ENCODE results near the gene BSN. TPM values are rescaled to one million over a fixed set of nuclear protein-coding genes. Genes with fewer than 3 reads are reported as not detected.

Gene BSN
- total RNA-seq, 1 experiment from 2014 or later: 0.87 TPM

DNA sequence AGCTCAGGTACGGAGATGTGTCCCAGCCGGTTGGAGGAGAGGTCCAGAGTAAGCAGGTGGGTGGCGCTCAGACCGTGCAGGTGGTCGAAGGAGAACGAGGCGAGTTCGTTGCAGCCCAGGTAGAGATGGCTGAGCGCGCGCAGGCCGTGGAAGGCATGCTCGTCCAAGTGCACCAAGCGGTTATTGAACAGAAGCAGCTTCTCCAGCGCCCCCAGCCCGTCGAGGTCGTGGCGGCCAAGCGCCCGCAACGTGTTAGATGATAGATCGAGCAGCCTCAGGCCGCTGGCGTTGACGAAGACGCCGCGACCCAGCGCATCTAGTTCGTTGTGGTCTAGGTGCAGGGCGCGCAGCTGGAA, 164.6 kb downstream of the BSN start:
- no peak overlapping the region for H3K27ac ChIP-seq (ENCODE audit: low read length)
- in situ Hi-C loops (cut with HindIII; ENCODE audit: low pct_unique_long_range_greater_than_20kb, low sequenced_read_pairs): no loop called here
- DNase-seq (ENCODE audit: low read depth, low spot score) (no peak), ATAC-seq (no peak)
- no peaks in the 10 kb centered on the region for H3K9me3 ChIP-seq (ENCODE audit: control insufficient read depth, insufficient read depth, low read depth, low read length)
- CTCF ChIA-PET: no interaction called here
- TF ChIP-seq, protein P1, sequence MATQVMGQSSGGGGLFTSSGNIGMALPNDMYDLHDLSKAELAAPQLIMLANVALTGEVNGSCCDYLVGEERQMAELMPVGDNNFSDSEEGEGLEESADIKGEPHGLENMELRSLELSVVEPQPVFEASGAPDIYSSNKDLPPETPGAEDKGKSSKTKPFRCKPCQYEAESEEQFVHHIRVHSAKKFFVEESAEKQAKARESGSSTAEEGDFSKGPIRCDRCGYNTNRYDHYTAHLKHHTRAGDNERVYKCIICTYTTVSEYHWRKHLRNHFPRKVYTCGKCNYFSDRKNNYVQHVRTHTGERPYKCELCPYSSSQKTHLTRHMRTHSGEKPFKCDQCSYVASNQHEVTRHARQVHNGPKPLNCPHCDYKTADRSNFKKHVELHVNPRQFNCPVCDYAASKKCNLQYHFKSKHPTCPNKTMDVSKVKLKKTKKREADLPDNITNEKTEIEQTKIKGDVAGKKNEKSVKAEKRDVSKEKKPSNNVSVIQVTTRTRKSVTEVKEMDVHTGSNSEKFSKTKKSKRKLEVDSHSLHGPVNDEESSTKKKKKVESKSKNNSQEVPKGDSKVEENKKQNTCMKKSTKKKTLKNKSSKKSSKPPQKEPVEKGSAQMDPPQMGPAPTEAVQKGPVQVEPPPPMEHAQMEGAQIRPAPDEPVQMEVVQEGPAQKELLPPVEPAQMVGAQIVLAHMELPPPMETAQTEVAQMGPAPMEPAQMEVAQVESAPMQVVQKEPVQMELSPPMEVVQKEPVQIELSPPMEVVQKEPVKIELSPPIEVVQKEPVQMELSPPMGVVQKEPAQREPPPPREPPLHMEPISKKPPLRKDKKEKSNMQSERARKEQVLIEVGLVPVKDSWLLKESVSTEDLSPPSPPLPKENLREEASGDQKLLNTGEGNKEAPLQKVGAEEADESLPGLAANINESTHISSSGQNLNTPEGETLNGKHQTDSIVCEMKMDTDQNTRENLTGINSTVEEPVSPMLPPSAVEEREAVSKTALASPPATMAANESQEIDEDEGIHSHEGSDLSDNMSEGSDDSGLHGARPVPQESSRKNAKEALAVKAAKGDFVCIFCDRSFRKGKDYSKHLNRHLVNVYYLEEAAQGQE (IDR thresholded peaks at IDR 0.05; ENCODE audit: insufficient read depth in 1 of 2, low read depth in 2 of 2, low read length in 1 of 2): no peak
- TF ChIP-seq SIN3A (IDR thresholded peaks at IDR 0.05; ENCODE audit: borderline replicate concordance, insufficient read depth, low read depth, low read length): no peak
- no peak; the same call in 1 of the 2 replicates for TF ChIP-seq POLR2AphosphoS5 (IDR thresholded peaks at IDR 0.05; ENCODE audit: low read depth, low read length)
- no peak for TF ChIP-seq TCF7L2 (IDR thresholded peaks at IDR 0.05; ENCODE audit: low read depth, low read length)
- TF ChIP-seq, protein P2, sequence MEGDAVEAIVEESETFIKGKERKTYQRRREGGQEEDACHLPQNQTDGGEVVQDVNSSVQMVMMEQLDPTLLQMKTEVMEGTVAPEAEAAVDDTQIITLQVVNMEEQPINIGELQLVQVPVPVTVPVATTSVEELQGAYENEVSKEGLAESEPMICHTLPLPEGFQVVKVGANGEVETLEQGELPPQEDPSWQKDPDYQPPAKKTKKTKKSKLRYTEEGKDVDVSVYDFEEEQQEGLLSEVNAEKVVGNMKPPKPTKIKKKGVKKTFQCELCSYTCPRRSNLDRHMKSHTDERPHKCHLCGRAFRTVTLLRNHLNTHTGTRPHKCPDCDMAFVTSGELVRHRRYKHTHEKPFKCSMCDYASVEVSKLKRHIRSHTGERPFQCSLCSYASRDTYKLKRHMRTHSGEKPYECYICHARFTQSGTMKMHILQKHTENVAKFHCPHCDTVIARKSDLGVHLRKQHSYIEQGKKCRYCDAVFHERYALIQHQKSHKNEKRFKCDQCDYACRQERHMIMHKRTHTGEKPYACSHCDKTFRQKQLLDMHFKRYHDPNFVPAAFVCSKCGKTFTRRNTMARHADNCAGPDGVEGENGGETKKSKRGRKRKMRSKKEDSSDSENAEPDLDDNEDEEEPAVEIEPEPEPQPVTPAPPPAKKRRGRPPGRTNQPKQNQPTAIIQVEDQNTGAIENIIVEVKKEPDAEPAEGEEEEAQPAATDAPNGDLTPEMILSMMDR (IDR thresholded peaks at IDR 0.05): no peak
- H3K4me3 ChIP-seq (ENCODE audit: low read depth in 2 of 2, low read length in 2 of 2): no peak overlapping the region; a peak in 1 of 4 replicates
- no peaks in the 10 kb centered on the region for H3K27me3 ChIP-seq (ENCODE audit: control insufficient read depth, insufficient read depth, low read length)
- no TSS peak for BruUV-seq (replicated peaks)
- POLR2A ChIA-PET: no interaction called here
- H3K36me3 ChIP-seq (ENCODE audit: control insufficient read depth, insufficient read depth, low read length): peaks cover 3% of the 10 kb centered on the region
- intact Hi-C loops (cut with micrococcal nuclease; ENCODE audit: unreplicated experiment): no loop called here
- peaks cover 9% of the 10 kb centered on the region for H3K4me1 ChIP-seq (ENCODE audit: control insufficient read depth, insufficient read depth, low read length)

DNA sequence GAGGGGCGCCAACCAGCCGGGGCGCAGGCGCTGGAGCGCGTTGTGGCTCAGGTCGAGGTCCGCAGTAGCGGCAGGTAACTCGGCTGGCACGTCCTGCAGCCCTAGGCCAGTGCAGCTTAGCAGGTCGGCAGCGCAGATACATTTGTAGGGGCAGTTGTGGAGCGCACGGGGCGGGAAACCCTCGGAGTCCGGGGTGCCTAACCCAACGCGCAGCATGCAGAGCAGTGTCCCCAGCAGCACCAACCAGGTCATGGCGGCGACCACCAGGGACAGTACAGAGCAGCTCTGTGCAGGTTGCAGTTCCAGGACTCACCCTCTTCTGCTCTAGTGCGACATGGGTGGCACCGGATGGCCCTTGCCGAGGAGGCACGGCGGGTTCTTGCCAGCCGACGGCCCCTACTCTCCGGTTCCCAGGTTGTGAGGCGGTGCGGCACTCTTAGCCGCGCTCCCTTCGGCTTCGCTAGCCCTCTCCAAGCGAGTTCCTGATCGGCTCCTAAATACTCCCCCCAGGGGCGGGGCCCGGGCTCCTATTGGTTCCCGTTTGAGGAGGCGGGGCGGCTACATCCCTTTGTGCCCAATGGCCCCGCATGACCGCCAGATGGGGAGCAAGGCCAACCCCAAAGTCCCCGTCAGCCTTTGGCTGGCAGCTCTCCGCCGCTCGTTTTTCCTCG, 165.1 kb downstream of the BSN start, which contains the start of gene AMIGO3:
AMIGO3 (minus strand) TSS at position 471 of the 671 bp plus-strand sequence; CDS start at position 252, 219 bp downstream.
- Histone ChIP-seq H3K4me3 (ENCODE audit: low read depth in 2 of 2, low read length in 2 of 2) (peak within 1 kb of the TSS; percentile 24 to 31), H3K27me3 (ENCODE audit: control insufficient read depth, insufficient read depth, low read length) (no peaks in the 10 kb centered on the region), H3K4me1 (ENCODE audit: control insufficient read depth, insufficient read depth, low read length) (peaks cover 9% of the 10 kb centered on the region), H3K36me3 (ENCODE audit: control insufficient read depth, insufficient read depth, low read length) (peaks cover 3% of the 10 kb centered on the region), H3K27ac (ENCODE audit: low read length) (peak within 1 kb of the TSS; percentile 17; the same call in 1 of the 2 replicates), H3K9me3 (ENCODE audit: control insufficient read depth, insufficient read depth, low read depth, low read length) (no peaks in the 10 kb centered on the region)
- ATAC-seq (peak; percentile 68), DNase-seq (ENCODE audit: low read depth, low spot score) (peak; percentile 22)
- TF ChIP-seq SIN3A (IDR thresholded peaks at IDR 0.05; ENCODE audit: borderline replicate concordance, insufficient read depth, low read depth, low read length): no peak
- TF ChIP-seq TCF7L2 (IDR thresholded peaks at IDR 0.05; ENCODE audit: low read depth, low read length): no peak
- TF ChIP-seq, protein P1 (IDR thresholded peaks at IDR 0.05; ENCODE audit: insufficient read depth in 1 of 2, low read depth in 2 of 2, low read length in 1 of 2): no peak
- TF ChIP-seq POLR2AphosphoS5 (IDR thresholded peaks at IDR 0.05; ENCODE audit: low read depth, low read length): peak; percentile 58; the same call in 1 of the 2 replicates
- POLR2A ChIA-PET: no interaction called here
- in situ Hi-C loops (cut with HindIII; ENCODE audit: low pct_unique_long_range_greater_than_20kb, low sequenced_read_pairs) (no loop called here), intact Hi-C loops (cut with micrococcal nuclease; ENCODE audit: unreplicated experiment) (no loop called here)
- BruUV-seq (replicated peaks): no TSS peak
- CTCF ChIA-PET: no interaction called here

Other genes with a start within 250 kb of the BSN start
- gene USP4, start 214.4 kb upstream of the BSN start, total RNA-seq (2021; ENCODE audit: unreplicated experiment): 39.9 TPM
- 102 TPM for gene GPX1, start 196.1 kb upstream of the BSN start, total RNA-seq (2021; ENCODE audit: unreplicated experiment)
- 296 TPM for gene RHOA, start 142.5 kb upstream of the BSN start, total RNA-seq (2021; ENCODE audit: unreplicated experiment)
- 17.6 TPM for gene TCTA, start 142.1 kb upstream of the BSN start, total RNA-seq (2021; ENCODE audit: unreplicated experiment)
- gene AMT, start 132.0 kb upstream of the BSN start, total RNA-seq (2021; ENCODE audit: unreplicated experiment): 1.1 TPM
- 9.2 TPM for gene NICN1, start 125.2 kb upstream of the BSN start, total RNA-seq (2021; ENCODE audit: unreplicated experiment)
- 160 TPM for gene DAG1, start 84.2 kb upstream of the BSN start, total RNA-seq (2021; ENCODE audit: unreplicated experiment)
- 131 TPM for gene APEH, start 119.9 kb downstream of the BSN start, total RNA-seq (2021; ENCODE audit: unreplicated experiment)
- gene MST1, start 135.0 kb downstream of the BSN start, total RNA-seq (2021; ENCODE audit: unreplicated experiment): 14.0 TPM
- 23.1 TPM for gene RNF123, start 135.1 kb downstream of the BSN start, total RNA-seq (2021; ENCODE audit: unreplicated experiment)
- gene AMIGO3, start 165.2 kb downstream of the BSN start, total RNA-seq (2021; ENCODE audit: unreplicated experiment): 0.72 TPM
- gene GMPPB, start 169.5 kb downstream of the BSN start, total RNA-seq (2021; ENCODE audit: unreplicated experiment): 28.4 TPM
- 39.8 TPM for gene IP6K1, start 232.1 kb downstream of the BSN start, total RNA-seq (2021; ENCODE audit: unreplicated experiment)
- gene CDHR4, start 245.4 kb downstream of the BSN start, total RNA-seq (2021; ENCODE audit: unreplicated experiment): not detected
- 2.2 TPM for gene INKA1, start 248.8 kb downstream of the BSN start, total RNA-seq (2021; ENCODE audit: unreplicated experiment)